CD4-positive, alpha-beta T cell (primary cell): Measurements from ENCODE around the gene FAM227B. TPM values are rescaled to one million over a fixed set of nuclear protein-coding genes. Genes with fewer than 3 reads are reported as not detected.
"Not testable (repeated sequence)": the region's sequence is repeated elsewhere in the genome, so short reads cannot be mapped to it uniquely, and the experiment has no call there.

ENCODE experiments used
- ATAC-seq: fragments of 200-7000 bp; cut with Tn5 transposase; one replicate; pipeline ENCODE4 v1.10.0; 2022; ENCODE audit warnings: mild to moderate bottlenecking; ENCODE audit not compliant: poor library complexity
- CTCF ChIA-PET: fragments of 350-600 bp; sonication (Branson Sonifier 250); formaldehyde crosslinking; loops from one replicate; lab custom pipeline; 2021; ENCODE audit warnings: antibody characterized with exemption, inconsistent platforms; lab: Charles Lee
- POLR2A ChIA-PET: fragments of 350-600 bp; sonication (Branson Sonifier 250); formaldehyde crosslinking; loops from one replicate; lab custom pipeline; 2021; ENCODE audit warnings: antibody characterized with exemption, inconsistent platforms; lab: Charles Lee
- DNase-seq, 14 experiments: peaks; one replicate each; pipeline ENCODE4 v3.0.0-alpha.2; 2013 to 2020; ENCODE audit warnings: mixed read lengths in 2 of 14
- H3K27ac ChIP-seq, 2 donors: one replicate each; pipeline versions ENCODE4 v1.5.1 to v1.7.0; 2013; ENCODE audit warnings: low read length in 2 of 2, low read depth in 1 of 2, mild to moderate bottlenecking in 1 of 2
- H3K27me3 ChIP-seq, 2 experiments: 1 replicate in 1 of 2; 2 replicates in 1 of 2; pipeline versions ENCODE4 v1.6.1 to v1.7.0; 2013; ENCODE audit warnings: low read length in 2 of 2, control low read depth in 1 of 2, mild to moderate bottlenecking in 1 of 2, moderate library complexity in 1 of 2; ENCODE audit not compliant: insufficient read depth in 2 of 2, control insufficient read depth in 1 of 2
- H3K36me3 ChIP-seq: one replicate; pipeline ENCODE4 v1.6.1; 2013; ENCODE audit warnings: low read length, control low read depth; ENCODE audit not compliant: insufficient read depth
- H3K4me1 ChIP-seq: one replicate; pipeline ENCODE4 v1.6.1; 2013; ENCODE audit warnings: low read length, control low read depth; ENCODE audit not compliant: insufficient read depth
- H3K4me3 ChIP-seq: one replicate; pipeline ENCODE4 v1.5.1; 2013; ENCODE audit warnings: mild to moderate bottlenecking, low read length, moderate library complexity
- H3K9me3 ChIP-seq, 2 experiments: 1 replicate in 1 of 2; 2 replicates in 1 of 2; pipeline versions ENCODE4 v1.6.1 to v1.7.0; 2013; ENCODE audit warnings: low read length in 2 of 2, mild to moderate bottlenecking in 2 of 2, control low read depth in 1 of 2, moderate library complexity in 1 of 2; ENCODE audit not compliant: control insufficient read depth in 1 of 2, insufficient read depth in 1 of 2
- H3K27ac Mint-ChIP-seq: one replicate; pipeline ENCODE4 v1.8.0; 2020; ENCODE audit warnings: mixed read lengths
- H3K27me3 Mint-ChIP-seq: one replicate; pipeline ENCODE4 v1.8.0; 2021; ENCODE audit warnings: mixed read lengths
- H3K36me3 Mint-ChIP-seq: one replicate; pipeline ENCODE4 v1.8.0; 2021; ENCODE audit warnings: low read depth, mixed read lengths
- H3K4me1 Mint-ChIP-seq: one replicate; pipeline ENCODE4 v1.8.0; 2021; ENCODE audit warnings: low read depth, mixed read lengths
- H3K4me3 Mint-ChIP-seq: one replicate; pipeline ENCODE4 v1.8.0; 2020; ENCODE audit warnings: mild to moderate bottlenecking, mixed read lengths
- H3K9me3 Mint-ChIP-seq: one replicate; pipeline ENCODE4 v1.8.0; 2020; ENCODE audit warnings: mixed read lengths
- CTCF ChIP-seq: fragments of 200-600 bp; IDR thresholded peaks from one replicate; pipeline ENCODE4 v1.8.0; 2022; ENCODE audit warnings: antibody characterized with exemption, mild to moderate bottlenecking
- intact Hi-C, 2 experiments: fragments of 100-400 bp; cut with DNase I in 1 of 2; cut with micrococcal nuclease in 1 of 2; formaldehyde crosslinking; loops; one replicate each; pipeline versions ENCODE4 v1.15.1 to v1.9.0; 2023 to 2025; cut with DNase I, micrococcal nuclease
- total RNA-seq, 174 experiments: library from RNA in 2 of 174; stranded (reverse) in 2 of 174; gene quantifications; one replicate each; pipeline ENCODE4 v1.2.3 and lab custom pipeline; 2021 to 2026

Gene FAM227B
- total RNA-seq, 2 experiments from 2014 or later = 3.0 to 4.4 TPM

GRCh38 chr15:49492151-49492550 lies 128.5 kb downstream of the FAM227B start:
- H3K27ac Mint-ChIP-seq = no peak overlapping the region
- no peaks in the 10 kb centered on the region for H3K9me3 ChIP-seq
- H3K27ac ChIP-seq = no peak overlapping the region
- no peaks in the 10 kb centered on the region for H3K36me3 ChIP-seq
- ChIA-PET CTCF (no interaction called here), POLR2A (no interaction called here)
- no peaks in the 10 kb centered on the region for H3K27me3 Mint-ChIP-seq
- TF ChIP-seq CTCF = no peak
- DNase-seq = no peak
- no peak for ATAC-seq
- no peaks in the 10 kb centered on the region for H3K4me1 Mint-ChIP-seq
- no peaks in the 10 kb centered on the region for H3K36me3 Mint-ChIP-seq
- H3K9me3 Mint-ChIP-seq = no peaks in the 10 kb centered on the region
- no peaks in the 10 kb centered on the region for H3K4me1 ChIP-seq
- H3K4me3 Mint-ChIP-seq = no peak overlapping the region
- intact Hi-C loops = no loop called here
- no peaks in the 10 kb centered on the region for H3K27me3 ChIP-seq
- H3K4me3 ChIP-seq = no peak overlapping the region

- Mint-ChIP-seq H3K27me3 (no peaks in the 10 kb centered on the region), H3K36me3 (no peaks in the 10 kb centered on the region), H3K4me1 (no peaks in the 10 kb centered on the region), H3K27ac (no peak overlapping the region), H3K9me3 (no peaks in the 10 kb centered on the region), H3K4me3 (no peak overlapping the region)
- CTCF ChIA-PET = no interaction called here
- H3K4me3 ChIP-seq = no peak overlapping the region
- POLR2A ChIA-PET = no interaction called here
- intact Hi-C loops = no loop called here
- H3K27me3 ChIP-seq = no peaks in the 10 kb centered on the region
- no peaks in the 10 kb centered on the region for H3K9me3 ChIP-seq
- TF ChIP-seq CTCF = no peak
- DNase-seq = no peak
- ATAC-seq = no peak
- no peaks in the 10 kb centered on the region for H3K4me1 ChIP-seq
- H3K27ac ChIP-seq = no peak overlapping the region
- no peaks in the 10 kb centered on the region for H3K36me3 ChIP-seq
Observed at GRCh38 chr15:49490966-49491365, 129.7 kb downstream of the FAM227B start.

- ATAC-seq, intact Hi-C loops, H3K9me3 Mint-ChIP-seq: not testable (repeated sequence)
Observed at GRCh38 chr15:49485401-49485800, 135.2 kb downstream of the FAM227B start.

GRCh38 chr15:49478982-49479381 lies 141.6 kb downstream of the FAM227B start:
- H3K27ac Mint-ChIP-seq = not testable (repeated sequence)

More at GRCh38 chr15:49485401-49485800, 135.2 kb downstream of the FAM227B start:
- H3K27me3 Mint-ChIP-seq, H3K4me3 Mint-ChIP-seq, H3K4me1 Mint-ChIP-seq, H3K27ac Mint-ChIP-seq, H3K27ac ChIP-seq, H3K9me3 ChIP-seq, H3K36me3 Mint-ChIP-seq, H3K4me3 ChIP-seq, H3K27me3 ChIP-seq, POLR2A ChIA-PET, H3K36me3 ChIP-seq, H3K4me1 ChIP-seq, DNase-seq, CTCF ChIA-PET: not testable (repeated sequence)

GRCh38 chr15:49478021-49478420 lies 142.6 kb downstream of the FAM227B start:
- H3K27me3 ChIP-seq, ATAC-seq, intact Hi-C loops, DNase-seq, H3K9me3 Mint-ChIP-seq, H3K27me3 Mint-ChIP-seq, CTCF ChIA-PET, H3K27ac ChIP-seq, H3K27ac Mint-ChIP-seq, H3K4me3 ChIP-seq, POLR2A ChIA-PET, H3K4me1 Mint-ChIP-seq, H3K9me3 ChIP-seq, H3K4me3 Mint-ChIP-seq, H3K4me1 ChIP-seq, H3K36me3 ChIP-seq, H3K36me3 Mint-ChIP-seq: not testable (repeated sequence)

More at GRCh38 chr15:49478982-49479381, 141.6 kb downstream of the FAM227B start:
- DNase-seq, H3K27me3 ChIP-seq, H3K4me1 ChIP-seq, H3K36me3 Mint-ChIP-seq, H3K9me3 Mint-ChIP-seq, intact Hi-C loops, H3K9me3 ChIP-seq, H3K27me3 Mint-ChIP-seq, H3K4me3 Mint-ChIP-seq, H3K4me3 ChIP-seq, ATAC-seq, H3K36me3 ChIP-seq, H3K27ac ChIP-seq, POLR2A ChIA-PET, CTCF ChIA-PET, H3K4me1 Mint-ChIP-seq: not testable (repeated sequence)
